MM.1S (cell line): ENCODE results near the gene TMIGD3.

ENCODE experiments used
- EZH2 ChIP-seq: fragments of 300-600 bp; sonication (generic); optimal IDR thresholded peaks from 2 replicates; pipeline ENCODE3; 2017; ENCODE audit warnings: low read depth, mild to moderate bottlenecking, antibody characterized with exemption, low read length, mixed read lengths
- TF ChIP-seq, protein P1 (sequence below): fragments of 300-600 bp; sonication (generic); IDR thresholded peaks from 2 replicates; pipeline ENCODE4 v1.5.1; 2016; ENCODE audit warnings: antibody characterized with exemption, low read length, mixed read lengths

DNA sequence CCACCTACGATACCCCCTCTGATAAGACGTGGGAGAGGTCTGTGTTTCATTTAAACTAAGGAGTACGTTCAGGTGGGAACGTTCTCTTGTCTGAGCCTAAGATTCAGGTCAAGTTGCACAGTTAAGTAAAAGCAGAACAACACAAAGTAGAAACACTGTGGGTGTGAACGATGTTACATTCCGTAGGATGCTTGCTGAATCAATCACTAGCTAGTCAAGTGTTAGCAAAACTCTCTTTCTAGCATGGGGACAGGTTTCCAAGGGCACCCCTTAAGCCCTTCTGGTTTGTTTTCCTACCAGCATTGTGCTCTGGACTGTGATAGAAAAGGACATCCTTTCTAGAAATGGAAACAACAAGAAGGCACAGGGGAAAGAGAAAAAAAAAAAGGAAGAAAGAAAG, 16.3 kb downstream of the TMIGD3 start:
- TF ChIP-seq, protein P1, sequence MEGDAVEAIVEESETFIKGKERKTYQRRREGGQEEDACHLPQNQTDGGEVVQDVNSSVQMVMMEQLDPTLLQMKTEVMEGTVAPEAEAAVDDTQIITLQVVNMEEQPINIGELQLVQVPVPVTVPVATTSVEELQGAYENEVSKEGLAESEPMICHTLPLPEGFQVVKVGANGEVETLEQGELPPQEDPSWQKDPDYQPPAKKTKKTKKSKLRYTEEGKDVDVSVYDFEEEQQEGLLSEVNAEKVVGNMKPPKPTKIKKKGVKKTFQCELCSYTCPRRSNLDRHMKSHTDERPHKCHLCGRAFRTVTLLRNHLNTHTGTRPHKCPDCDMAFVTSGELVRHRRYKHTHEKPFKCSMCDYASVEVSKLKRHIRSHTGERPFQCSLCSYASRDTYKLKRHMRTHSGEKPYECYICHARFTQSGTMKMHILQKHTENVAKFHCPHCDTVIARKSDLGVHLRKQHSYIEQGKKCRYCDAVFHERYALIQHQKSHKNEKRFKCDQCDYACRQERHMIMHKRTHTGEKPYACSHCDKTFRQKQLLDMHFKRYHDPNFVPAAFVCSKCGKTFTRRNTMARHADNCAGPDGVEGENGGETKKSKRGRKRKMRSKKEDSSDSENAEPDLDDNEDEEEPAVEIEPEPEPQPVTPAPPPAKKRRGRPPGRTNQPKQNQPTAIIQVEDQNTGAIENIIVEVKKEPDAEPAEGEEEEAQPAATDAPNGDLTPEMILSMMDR, result no peak
- TF ChIP-seq EZH2, result no peak
